CD4-positive, alpha-beta T cell treated with Interleukin-10 for 1 hour (primary cell): ENCODE measurements around the gene RNASE1.
A peak's percentile ranks its signal among the peaks of the same experiment; 100 is the strongest.

Experiments
- DNase-seq: peaks from one replicate; pipeline ENCODE4 v3.0.0-alpha.2; 2020

RNASE1 gene

DNA sequence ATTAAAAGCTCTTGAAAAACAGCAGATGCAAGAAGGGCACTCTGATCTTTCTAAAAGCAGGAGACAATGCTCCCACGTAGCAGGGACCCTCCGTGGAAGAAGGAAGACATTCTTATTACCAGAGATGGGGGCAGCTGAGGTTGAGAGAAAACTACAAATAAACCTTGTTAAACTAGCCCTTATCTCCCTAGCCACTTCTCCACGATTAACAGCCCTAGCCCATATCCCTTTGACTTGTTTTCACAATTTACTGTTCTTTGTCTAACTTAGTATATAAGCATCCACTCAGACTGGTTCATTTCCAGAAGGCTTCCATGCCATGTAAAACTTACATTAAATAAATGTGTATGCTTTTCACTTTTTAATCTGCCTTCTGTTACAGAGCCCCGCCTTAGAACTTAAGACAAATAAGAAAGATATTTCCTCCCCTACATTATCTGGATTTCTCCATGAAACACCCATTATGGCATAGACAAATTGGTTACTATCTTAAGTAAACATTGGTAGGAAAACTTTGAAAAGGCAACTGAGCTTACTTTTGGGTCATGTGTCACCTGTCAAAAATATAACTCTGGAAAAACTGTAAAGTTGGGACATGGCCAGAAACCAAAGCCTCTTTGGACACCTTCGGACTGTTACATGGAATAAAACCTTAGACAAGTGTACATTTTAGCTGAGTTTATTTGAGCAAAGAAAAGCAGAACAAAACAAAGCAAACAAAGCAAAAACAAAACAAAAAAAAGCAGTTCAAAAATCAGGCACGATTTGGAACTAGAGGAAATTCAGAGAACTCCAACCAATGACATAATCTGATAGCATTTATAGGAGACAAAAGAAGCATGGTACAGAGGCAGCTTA lies 4.9 kb upstream of the RNASE1 start:
- no peak for DNase-seq

DNA sequence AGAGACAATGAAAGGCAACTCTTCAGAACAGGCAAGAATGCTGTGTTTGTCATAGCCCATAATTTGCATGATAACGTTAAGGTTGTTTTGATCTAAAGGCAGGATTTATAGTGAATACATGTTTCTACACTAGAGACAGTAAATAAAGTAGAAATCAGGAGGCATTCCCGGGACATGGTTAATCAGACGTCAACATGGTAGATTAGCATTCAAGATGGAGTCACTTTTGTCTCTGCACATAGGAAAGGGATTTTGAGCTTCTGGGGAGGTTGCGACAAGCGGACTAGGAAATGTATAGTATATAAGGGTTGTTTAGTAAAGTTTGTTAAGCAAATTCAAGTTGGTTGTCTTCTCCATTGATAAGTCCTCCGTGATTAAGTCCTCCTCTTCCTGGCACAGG lies 2.8 kb upstream of the RNASE1 start:
- DNase-seq: no peak

DNA sequence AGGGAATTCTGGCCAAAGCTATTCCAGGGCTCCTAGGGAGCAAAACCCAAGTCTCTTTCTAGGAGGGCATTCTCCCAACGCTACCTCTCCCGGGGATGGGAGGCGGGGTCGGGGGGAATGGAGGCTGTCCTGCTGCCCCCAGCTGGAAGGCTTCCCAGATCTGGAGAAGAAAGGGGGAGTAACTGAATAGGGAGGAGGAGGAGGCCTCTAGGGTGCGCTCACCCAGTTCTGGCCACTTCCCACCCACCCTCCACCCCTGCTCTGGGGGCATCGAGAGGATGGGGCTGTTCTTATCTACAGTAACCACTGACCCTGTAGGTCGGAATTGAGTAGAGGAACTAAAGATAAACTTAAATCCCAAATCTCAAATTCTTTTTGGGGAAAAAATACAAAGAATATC lies 579 bp upstream of the RNASE1 start:
- no peak for DNase-seq

DNA sequence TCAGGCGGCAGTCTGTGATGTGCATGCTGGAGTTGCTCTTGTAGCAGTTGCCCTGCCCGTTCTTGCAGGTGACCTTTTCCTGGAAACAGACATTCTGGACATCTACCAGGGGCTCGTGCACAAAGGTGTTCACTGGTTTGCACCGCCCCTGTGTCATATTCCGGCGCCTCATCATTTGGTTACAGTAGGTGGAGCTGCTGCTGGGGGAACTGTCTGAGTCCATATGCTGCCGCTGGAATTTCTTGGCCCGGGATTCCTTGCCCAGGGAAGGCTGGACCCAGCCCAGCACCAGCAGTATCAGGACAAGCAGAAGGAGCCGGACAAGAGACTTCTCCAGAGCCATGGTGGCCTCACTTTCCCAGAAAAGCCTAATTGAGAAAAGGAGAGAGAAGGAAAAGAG lies 918 bp downstream of the RNASE1 start:
- DNase-seq: no peak

DNA sequence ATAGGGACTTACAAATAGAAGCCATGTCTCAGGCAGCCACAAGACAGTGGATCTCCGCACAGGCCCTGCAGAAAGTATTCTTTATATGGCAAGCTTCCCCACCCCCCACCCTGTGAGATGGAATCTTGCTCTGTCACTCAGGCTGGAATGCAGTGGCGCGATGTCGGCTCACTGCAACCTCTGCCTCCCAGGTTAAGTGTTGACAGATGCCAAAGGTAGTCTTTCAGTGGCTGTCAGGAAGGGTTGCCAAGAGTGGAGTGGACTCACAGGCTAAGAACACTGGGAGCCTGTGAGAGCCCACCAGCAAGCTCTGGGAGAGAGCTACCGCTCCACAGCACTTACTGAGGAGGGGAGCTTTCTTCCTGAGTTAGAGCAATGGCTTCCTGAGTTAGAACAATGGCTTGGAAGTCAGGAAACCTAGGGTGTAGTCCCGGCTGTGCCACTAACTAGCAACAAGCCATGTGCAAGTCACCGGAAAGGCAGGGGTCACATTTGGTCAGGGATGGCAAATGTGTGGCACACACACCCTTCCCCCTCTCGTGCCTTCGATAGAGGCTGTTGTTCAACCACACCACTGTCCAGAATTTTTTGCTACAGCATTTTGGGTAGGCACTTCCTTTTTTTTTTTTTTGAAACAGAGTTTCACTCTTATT lies 2.6 kb downstream of the RNASE1 start:
- DNase-seq: no peak

DNA sequence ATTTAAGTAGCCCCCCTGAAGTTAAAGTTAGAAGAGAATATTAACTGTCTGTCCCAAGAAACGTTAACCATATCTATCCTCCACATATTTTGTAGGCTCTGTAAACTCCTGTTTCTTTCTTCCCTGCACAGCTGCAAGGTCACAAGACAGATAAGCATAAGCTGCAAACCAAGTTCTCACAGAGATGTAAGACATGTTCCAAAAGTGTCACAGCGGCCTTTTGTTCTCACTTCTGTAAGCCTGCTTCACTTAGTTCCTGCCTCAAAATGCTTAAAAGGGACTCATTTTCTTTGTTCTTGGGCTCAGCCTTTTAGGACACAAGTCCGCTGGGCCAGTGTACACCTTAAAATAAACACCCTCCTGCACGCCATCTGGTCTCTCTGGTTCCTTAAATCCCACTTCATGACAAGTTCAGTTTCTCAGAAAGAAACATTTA lies 3.2 kb downstream of the RNASE1 start:
- no peak for DNase-seq

DNA sequence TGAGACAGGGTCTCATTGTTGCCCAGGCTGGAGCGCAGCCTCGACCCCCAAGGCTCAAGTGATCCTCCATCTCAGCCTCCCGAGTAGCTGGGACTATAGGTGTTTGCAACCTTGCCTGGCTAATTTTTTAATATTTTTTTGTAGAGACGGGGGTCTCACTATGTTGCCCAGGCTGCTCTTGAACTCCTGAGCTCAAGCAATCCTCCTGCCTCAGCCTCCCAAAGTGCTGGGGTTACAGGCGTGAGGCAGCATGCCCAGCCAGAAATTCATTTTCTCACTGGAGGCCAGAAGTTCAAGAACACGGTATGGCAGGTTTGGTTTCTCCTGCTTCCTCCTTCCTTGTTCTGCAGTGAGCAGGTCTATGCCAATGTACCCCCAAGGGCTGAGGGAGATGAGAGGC lies 3.7 kb downstream of the RNASE1 start:
- DNase-seq: no peak

DNA sequence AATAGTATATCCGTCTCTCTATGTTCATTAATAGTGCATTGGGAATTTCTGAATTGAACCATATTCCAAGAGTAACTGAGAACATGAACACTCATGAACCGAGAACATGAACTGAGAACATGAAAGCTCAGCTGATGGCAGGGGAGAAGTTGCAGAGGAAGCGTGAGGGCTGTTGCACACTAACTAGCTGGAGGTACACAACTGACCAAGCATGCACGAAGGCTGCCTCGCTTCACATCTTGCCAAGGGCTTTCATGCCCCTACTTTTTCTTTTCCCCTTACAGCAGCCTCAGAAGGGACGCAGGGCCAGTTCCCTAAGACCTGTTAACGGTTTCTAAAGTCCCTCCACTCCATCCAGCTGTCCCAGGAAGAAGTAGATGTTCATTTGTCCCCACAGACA lies 4.3 kb downstream of the RNASE1 start:
- DNase-seq: no peak

DNA sequence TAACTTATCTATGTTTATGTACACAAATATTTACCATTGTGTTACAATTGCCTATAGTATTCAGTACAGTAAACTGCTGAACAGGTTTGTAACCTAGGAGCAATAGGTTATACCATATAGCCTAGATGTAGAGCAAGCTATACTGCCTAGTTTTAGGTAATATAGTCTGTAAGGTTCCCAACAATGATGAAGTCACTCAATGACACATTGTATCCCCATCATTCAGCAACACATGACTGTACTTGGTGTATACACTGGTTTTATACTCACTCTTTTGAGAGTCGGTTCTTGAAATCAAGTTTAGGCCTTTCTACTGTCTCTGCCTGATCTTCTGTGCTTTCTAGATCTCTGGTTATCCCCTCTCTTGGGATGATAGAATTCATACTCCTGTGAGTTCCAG lies 5.5 kb downstream of the RNASE1 start:
- DNase-seq: no peak

DNA sequence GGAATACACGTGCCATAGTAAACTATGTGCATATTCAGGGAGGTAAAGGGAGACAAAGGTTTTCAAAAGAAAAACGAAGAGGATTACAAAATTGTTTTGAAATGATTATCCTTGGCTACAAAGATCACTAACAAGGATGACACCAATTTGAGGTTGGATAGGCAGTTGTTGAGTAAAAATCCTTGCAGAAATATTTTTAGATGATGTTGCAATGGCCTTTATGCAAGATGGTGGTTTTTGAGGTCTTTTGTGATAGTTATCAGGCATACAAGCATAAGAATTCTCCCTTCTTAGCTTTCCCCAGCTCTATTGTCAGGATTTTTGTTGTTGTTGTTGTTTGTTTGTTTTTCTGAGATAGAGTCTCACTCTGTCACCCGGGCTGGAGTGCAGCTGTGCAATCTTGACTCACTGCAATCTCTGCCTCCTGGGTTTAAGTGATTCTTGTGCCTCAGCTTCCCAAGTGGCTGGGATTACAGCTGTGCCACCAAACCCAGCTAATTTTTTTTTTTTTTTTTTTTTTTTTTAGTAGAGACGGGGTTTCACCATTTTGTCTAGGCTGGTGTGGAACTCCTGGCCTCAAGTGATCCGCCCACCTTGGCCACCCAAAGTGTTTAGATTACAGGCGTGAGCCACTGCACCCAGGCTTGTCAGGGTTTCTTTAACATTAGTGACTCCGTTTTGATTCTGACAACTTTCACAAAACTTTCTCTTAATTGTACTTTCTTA lies 7.8 kb downstream of the RNASE1 start:
- DNase-seq: no peak

DNA sequence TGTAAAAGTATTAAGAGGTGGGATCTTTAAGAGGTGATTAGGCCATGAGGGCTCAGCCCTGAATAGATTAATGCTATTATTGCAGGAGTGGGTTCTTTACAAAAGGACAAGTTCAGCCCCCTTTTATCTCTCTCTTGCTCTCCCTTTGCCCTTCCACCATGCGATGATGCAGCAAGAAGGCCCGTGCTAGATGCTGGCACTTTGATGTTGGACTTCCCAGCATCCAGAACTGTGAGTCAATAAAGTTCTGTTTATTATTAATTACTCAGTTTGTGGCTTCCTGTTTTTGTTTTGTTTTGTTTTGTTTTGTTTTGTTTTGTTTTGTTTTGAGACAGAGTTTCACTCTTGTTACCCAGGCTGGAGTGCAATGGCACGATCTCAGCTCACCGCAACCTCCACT lies 10.1 kb downstream of the RNASE1 start:
- DNase-seq: no peak

DNA sequence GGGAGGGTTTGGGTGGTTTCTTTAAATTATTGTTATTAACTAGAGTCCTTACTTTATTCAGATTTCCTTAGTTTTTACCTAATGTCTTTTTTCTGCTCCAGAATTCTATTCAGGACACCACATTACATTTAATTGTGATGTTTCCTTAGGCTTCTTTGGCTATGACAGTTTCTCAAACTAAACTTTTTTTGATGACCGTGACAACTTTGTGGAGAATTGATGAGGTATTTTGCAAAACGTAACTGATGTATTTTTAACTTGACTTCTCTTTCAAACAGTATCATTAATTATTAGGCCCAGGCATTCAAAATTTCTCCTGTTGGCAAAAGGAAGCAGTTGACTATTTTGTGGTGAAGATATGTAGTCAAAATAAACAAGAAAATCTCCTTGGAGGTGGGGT lies 11.0 kb downstream of the RNASE1 start:
- no peak for DNase-seq

DNA sequence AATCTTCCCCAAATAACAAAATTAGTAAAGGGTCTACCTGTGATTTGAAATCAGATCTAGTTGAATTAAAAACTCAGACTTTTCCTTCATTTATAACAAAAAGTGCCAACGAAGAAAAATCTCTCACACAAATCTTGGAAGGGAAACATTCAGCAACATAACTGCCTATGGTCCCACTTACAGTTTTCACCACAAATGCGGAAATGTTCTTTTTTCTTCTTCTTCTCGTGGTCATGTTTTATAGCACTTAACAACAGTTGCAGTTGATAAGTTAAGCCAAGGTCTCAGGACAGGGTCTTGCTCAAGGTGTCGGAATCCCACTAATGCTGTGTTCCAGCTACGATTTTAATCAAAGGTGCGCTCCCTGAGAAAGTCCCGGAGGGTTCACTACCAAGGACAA lies 11.5 kb downstream of the RNASE1 start:
- DNase-seq: no peak

DNA sequence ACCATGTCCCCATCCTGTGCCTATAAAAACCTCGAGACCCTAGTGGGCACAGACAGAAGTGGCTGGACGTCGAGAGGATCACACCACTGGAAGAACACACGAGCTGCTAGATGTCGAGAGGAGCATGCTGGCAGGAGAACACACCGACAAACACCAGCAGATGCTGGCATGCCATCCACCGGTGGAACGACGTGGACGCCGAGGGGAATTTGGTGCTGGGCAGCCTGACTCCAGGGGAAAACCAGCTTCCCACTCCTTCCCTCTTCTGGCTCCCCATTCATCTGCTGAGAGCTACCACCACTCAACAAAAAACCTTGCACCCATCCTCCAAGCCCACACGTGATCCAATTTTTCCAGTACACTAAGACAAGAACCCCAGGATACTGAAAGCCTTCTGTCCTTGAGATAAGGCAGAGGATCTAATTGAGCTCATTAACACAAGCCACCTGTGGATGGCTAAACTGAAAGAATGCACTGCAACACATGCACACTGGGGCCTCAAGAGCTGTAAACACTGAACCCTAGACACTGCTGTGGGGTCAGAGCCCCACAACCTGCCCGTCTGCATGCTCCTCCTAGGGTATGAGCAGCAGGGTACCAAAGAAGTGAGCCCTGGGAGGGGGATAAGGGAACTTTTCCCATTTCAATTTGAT lies 12.1 kb downstream of the RNASE1 start:
- no peak for DNase-seq

DNA sequence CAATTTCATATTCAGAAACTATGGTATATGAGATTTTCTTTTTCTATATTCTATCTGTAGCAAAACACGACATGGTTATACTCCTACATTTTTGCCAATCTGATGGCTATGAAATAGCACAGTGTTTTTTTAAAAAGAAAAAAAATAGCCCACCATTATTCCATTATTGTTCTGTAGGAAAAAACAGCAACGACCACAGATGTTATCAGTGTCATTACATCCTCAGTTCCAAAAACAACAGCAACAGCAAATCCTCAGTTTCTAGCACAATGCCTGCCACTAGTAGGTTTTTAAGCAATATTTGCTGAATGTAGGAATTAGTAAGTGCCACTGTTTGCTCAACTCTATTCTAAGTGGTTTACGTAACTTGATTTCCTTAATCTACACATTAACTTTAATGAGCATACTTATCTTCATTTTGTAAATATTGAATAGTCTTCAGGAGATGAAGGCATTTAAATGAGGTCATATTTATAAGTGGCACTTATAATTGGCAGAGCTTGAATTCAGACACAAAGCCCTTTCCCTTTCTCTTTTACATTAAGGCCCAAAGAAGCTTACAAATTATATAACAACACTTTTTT lies 13.3 kb downstream of the RNASE1 start:
- no peak for DNase-seq

DNA sequence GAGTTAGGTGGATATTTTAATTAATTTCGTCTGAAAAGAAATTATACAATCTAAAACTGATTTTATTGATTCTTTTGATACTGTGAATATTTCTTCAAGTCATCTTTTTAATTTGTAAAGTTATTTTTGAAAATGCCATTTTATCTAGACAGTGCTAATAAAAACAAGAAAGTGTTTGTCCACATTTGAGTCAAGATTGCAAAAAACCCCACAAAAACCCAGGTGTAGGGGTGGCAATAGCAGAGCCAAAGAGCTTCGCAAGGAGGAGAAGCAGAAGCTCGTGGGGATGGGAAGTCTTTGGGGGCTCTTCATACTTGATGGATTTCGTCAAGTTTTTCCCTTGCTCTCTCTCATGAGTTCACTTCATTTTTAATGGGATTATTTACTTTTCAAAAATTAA lies 15.6 kb downstream of the RNASE1 start:
- DNase-seq: no peak

DNA sequence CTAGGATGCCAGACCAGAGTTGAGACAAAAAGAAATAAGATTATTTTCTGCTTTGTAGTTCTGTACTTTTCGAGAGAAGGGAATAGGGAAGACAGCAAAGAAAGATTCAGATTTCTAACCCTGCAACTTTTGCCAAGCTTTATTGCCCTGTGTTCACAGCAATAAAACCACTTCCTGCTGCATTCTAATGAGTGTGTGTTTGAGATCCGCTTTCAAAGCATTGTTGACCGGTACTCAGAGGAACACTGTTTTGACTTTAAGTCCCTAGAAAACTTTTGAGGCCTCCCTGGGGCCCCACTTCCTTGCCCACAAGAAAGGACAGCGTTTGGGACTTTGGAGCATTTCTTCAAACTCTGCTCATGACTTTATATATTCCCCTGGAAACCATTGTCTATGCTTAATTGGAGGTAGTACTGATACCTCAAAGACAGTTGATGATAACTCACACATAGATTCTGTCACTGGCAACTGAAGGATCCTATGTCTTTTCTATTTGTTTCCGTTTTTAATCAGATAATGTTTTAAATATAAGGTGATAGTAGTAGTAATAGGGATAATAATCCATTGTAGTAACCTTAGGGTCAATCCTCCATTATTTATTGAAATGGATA lies 20.3 kb downstream of the RNASE1 start:
- DNase-seq: peak; percentile 44

DNA sequence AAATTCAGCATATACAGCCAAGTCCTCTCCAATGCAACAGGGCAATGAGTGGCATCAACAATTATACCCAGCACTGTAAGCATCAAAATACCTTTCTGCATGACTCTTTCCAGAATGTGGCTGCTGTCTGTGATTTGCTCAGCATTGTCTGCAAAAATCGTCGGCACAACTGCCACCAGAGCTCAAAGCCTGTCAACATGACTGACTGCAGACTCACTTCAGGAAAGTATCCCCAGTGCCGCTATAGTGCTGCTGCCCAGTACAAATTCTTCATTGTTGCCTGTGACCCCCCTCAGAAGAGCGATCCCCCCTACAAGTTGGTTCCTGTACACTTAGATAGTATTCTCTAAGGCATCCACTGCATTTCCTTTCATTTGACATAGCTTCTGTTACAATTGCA lies 20.8 kb downstream of the RNASE1 start:
- DNase-seq: no peak

DNA sequence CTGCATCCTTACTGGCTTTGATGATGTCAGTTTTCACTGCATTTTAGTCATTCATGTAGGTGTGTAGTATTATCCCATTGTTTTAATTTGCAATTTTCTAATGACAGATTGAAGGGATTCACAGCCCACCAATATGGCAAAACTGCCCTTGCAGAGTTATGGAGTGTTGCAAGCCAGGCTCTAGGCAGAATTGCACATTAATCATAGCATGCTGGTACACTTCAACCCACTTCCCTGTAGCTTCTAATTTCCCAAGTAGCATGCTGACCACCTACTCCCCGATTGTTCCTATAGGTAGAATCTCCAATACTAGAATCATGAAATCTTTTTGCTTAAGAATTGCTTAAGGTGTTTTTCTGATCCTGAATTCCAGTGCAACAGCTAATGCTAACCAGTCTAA lies 26.7 kb downstream of the RNASE1 start:
- no peak for DNase-seq

DNA sequence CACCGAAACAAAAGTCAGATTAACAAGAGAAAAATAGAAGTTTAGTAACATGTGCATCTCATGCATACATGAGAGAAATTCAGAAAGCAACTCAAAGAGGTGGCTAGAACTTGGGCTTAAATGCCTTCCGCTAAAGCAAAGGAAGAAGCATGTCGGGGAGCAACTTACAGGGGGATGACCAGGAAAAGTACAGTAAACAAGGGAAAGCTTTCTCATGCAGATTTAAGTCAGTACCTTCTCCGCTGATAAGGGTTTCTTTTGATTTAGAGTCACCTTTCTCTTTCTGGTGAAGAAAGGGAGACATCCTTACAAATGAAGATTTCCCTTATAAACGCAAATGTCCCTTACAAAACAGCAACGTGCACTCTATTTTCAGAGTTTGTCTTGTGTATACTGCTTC lies 27.6 kb downstream of the RNASE1 start:
- no peak for DNase-seq

DNA sequence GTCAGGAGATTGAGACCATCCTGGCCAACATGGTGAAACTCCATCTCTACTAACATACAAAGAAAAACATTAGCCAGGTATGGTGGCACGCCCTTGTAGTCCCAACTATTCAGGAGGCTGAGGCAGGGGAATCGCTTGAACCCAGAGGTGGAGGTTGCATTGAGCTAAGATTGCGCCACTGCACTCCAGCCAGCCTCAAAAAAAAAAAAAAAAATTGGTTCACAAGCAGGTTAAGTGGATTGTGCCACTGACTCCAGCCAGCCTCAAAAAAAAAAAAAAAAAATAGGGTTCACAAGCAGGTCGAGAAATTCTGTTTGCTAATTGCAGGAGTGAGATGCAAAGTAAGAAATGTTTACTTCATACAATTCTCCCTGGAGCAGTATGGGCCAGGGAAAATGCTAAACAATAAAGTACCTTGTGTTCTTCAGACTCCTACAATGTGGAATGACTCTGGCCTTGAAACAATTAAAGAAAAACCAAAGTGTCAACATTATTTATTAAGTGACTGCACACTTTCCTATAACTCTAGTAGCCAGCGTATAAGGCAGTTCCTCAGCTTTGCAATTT lies 28.3 kb downstream of the RNASE1 start:
- DNase-seq: no peak

DNA sequence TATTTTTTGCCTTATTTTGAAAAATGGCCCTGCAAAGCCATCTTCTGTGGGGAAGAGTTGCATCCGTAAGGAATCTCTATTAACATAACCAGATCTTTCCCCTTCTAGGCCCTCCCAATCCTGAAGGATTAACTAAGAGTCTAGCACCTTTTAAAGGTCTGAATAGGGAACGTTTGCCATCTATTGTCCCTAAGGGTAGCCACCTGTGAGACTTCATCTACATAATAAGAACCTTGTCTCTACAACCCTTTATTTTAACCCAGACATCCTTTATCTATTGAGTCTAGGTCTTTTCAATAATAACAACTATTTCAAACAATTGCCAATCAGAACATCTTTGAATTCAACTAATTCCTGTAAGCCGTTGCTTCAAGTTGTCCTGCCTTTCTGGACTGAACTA lies 30.0 kb downstream of the RNASE1 start:
- DNase-seq: no peak
